HCT116 (cell line): ENCODE results near the gene CCDC185. TPM values are rescaled to one million over a fixed set of nuclear protein-coding genes. Genes with fewer than 3 reads are reported as not detected.

Experiments used
- ATAC-seq: fragments of 200-7000 bp; cut with Tn5 transposase; 2 replicates; pipeline ENCODE4 v1.9.1; 2020; ENCODE audit warnings: mild to moderate bottlenecking, moderate library complexity
- BruUV-seq: library from RNA; stranded (reverse); fragments of 400-500 nt; replicated peaks from 2 replicates; lab custom pipeline; 2021; lab: Mats Ljungman, UMichigan
- CTCF ChIA-PET: fragments of 300-600 bp; sonication (Branson Sonifier 250); formaldehyde crosslinking; loops from one replicate; lab custom pipeline; 2021; ENCODE audit warnings: antibody characterized with exemption; lab: Charles Lee
- POLR2A ChIA-PET: fragments of 300-600, 350-600 bp; sonication (Branson Sonifier 250); formaldehyde crosslinking; loops from one replicate; lab custom pipeline; 2021; ENCODE audit warnings: antibody characterized with exemption; lab: Charles Lee
- RAD21 ChIA-PET, 2 experiments: fragments of 300-600 bp; sonication (Branson Sonifier 250); formaldehyde crosslinking; loops; one replicate each; lab custom pipeline; 2023; ENCODE audit warnings: low total read pairs in 2 of 2; ENCODE audit not compliant: uncharacterized antibody in 2 of 2, unreplicated experiment in 2 of 2, low non-redundant PET in 1 of 2; lab: Charles Lee
- DNase-seq: peaks from one replicate; pipeline ENCODE4 v3.0.0-alpha.2; 2010; ENCODE audit warnings: low read depth, low spot score
- H2AFZ ChIP-seq: fragments of 200-600 bp; shearing (Covaris generic), sonication (generic); 2 replicates; pipeline ENCODE4 v1.6.1; 2017; ENCODE audit warnings: low read depth, mixed run types, mixed read lengths, antibody characterized with exemption, low read length; ENCODE audit not compliant: poor library complexity, severe bottlenecking
- H3K27ac ChIP-seq: 2 replicates; pipeline ENCODE4 v1.5.1; 2012; ENCODE audit warnings: low read depth, low read length
- H3K27me3 ChIP-seq: fragments of 200-600 bp; sonication (generic); 2 replicates; pipeline ENCODE4 v1.6.1; 2016; ENCODE audit warnings: mixed run types, low read length, mixed read lengths; ENCODE audit not compliant: insufficient read depth
- H3K36me3 ChIP-seq, 2 experiments: fragments of 200-500 bp in 1 of 2; fragments of 200-600 bp in 1 of 2; sonication (Bioruptor generic) in 1 of 2; sonication (generic) in 1 of 2; 2 replicates each; pipeline versions ENCODE4 v1.5.1 to v1.6.1; 2014 to 2016; ENCODE audit warnings: low read length in 2 of 2, inconsistent platforms in 1 of 2, mixed read lengths in 1 of 2, mixed run types in 1 of 2; ENCODE audit not compliant: insufficient read depth in 2 of 2, control insufficient read depth in 1 of 2
- H3K4me1 ChIP-seq, 2 experiments: fragments of 200-600 bp in 1 of 2; sonication (generic) in 1 of 2; 2 replicates each; pipeline versions ENCODE4 v1.5.1 to v1.6.1; 2012 to 2017; ENCODE audit warnings: low read length in 2 of 2, inconsistent platforms in 1 of 2, mild to moderate bottlenecking in 1 of 2, mixed read lengths in 1 of 2, mixed run types in 1 of 2, moderate library complexity in 1 of 2; ENCODE audit not compliant: insufficient read depth in 2 of 2, control insufficient read depth in 1 of 2
- H3K4me2 ChIP-seq: fragments of 200-600 bp; sonication (generic); 2 replicates; pipeline ENCODE4 v1.6.1; 2017; ENCODE audit warnings: mixed run types, low read length, mixed read lengths
- H3K4me3 ChIP-seq, 2 experiments: fragments of 200-600 bp in 1 of 2; sonication (generic) in 1 of 2; replicated peaks in 1 of 2; 2 replicates each; pipeline ENCODE4 v1.5.1; 2011 to 2016; ENCODE audit warnings: low read length in 2 of 2, control low read depth in 1 of 2, low read depth in 1 of 2, mild to moderate bottlenecking in 1 of 2, mixed read lengths in 1 of 2, mixed run types in 1 of 2
- H3K79me2 ChIP-seq: fragments of 200-600 bp; sonication (generic); 2 replicates; pipeline ENCODE4 v1.6.1; 2017; ENCODE audit warnings: mild to moderate bottlenecking, mixed run types, low read length, moderate library complexity, mixed read lengths; ENCODE audit not compliant: insufficient read depth
- H3K9ac ChIP-seq: fragments of 200-600 bp; sonication (generic); 2 replicates; pipeline ENCODE4 v1.6.1; 2016; ENCODE audit warnings: low read length, mixed read lengths
- H3K9me2 ChIP-seq: fragments of 200-600 bp; sonication (generic), shearing (Covaris generic); 2 replicates; pipeline ENCODE4 v1.6.1; 2017; ENCODE audit warnings: mixed run types, mild to moderate bottlenecking, moderate library complexity; ENCODE audit not compliant: insufficient read depth
- H3K9me3 ChIP-seq, 2 experiments: fragments of 200-500 bp in 1 of 2; fragments of 200-600 bp in 1 of 2; sonication (Bioruptor generic) in 1 of 2; sonication (generic) in 1 of 2; 2 replicates each; pipeline ENCODE4 v1.6.1; 2014 to 2017; ENCODE audit warnings: low read length in 2 of 2, mixed read lengths in 2 of 2, inconsistent platforms in 1 of 2, low read depth in 1 of 2, mild to moderate bottlenecking in 1 of 2, mixed run types in 1 of 2, moderate library complexity in 1 of 2; ENCODE audit not compliant: control insufficient read depth in 1 of 2, insufficient read depth in 1 of 2
- H4K20me1 ChIP-seq: fragments of 200-600 bp; sonication (generic), shearing (Covaris generic); 2 replicates; pipeline ENCODE4 v1.6.1; 2017; ENCODE audit warnings: mixed run types, mild to moderate bottlenecking, moderate library complexity; ENCODE audit not compliant: insufficient read depth
- ATF3 ChIP-seq: IDR thresholded peaks from 2 replicates; pipeline ENCODE4 v1.6.1; 2012
- CBX3 ChIP-seq: IDR thresholded peaks from 2 replicates; pipeline ENCODE4 v1.6.1; 2012; ENCODE audit warnings: low read depth
- CEBPB ChIP-seq: IDR thresholded peaks from 2 replicates; pipeline ENCODE4 v1.6.1; 2012; ENCODE audit warnings: low read depth
- EGR1 ChIP-seq: IDR thresholded peaks from 2 replicates; pipeline ENCODE4 v1.6.1; 2012; ENCODE audit warnings: low read depth
- ELF1 ChIP-seq: IDR thresholded peaks from 2 replicates; pipeline ENCODE4 v1.6.1; 2012; ENCODE audit warnings: low read depth, borderline replicate concordance
- EZH2phosphoT487 ChIP-seq: fragments of 200-600 bp; IDR thresholded peaks from 2 replicates; pipeline ENCODE4 v1.6.1; 2018; ENCODE audit warnings: antibody characterized with exemption, borderline replicate concordance
- FOSL1 ChIP-seq: IDR thresholded peaks from 2 replicates; pipeline ENCODE4 v1.6.1; 2012; ENCODE audit warnings: low read depth
- POLR2A ChIP-seq: IDR thresholded peaks from 2 replicates; pipeline ENCODE4 v1.7.0; 2011; ENCODE audit warnings: borderline replicate concordance; ENCODE audit not compliant: insufficient read depth, insufficient read length; ENCODE audit errors: extremely low read depth
- POLR2AphosphoS5 ChIP-seq: IDR thresholded peaks from 2 replicates; pipeline ENCODE4 v1.6.1; 2011; ENCODE audit warnings: mild to moderate bottlenecking, low read depth, low read length, moderate library complexity
- SIN3A ChIP-seq: IDR thresholded peaks from 2 replicates; pipeline ENCODE4 v1.6.1; 2012; ENCODE audit warnings: low read depth
- ZFX ChIP-seq: fragments of 450-650 bp; IDR thresholded peaks from 2 replicates; pipeline ENCODE4 v1.6.1; 2017
- ZNF274 ChIP-seq: fragments of 200-500 bp; sonication (Bioruptor generic); IDR thresholded peaks from 2 replicates; pipeline ENCODE4 v1.6.1; 2014; ENCODE audit warnings: mild to moderate bottlenecking, low read depth, low read length, inconsistent platforms
- intact Hi-C: fragments of 100-400 bp; cut with micrococcal nuclease; formaldehyde crosslinking; loops from 2 replicates; pipeline ENCODE4 v1.10.0; 2022
- total RNA-seq: library from RNA; stranded (reverse); gene quantifications from one replicate; pipeline ENCODE4 v1.2.1, GENCODE V29; 2021; ENCODE audit not compliant: unreplicated experiment
- TF ChIP-seq, protein P1 (sequence below): IDR thresholded peaks from 2 replicates; pipeline ENCODE4 v1.6.1; 2012; ENCODE audit warnings: low read depth

Gene CCDC185
- total RNA-seq, 1 experiment from 2014 or later: not detected

DNA sequence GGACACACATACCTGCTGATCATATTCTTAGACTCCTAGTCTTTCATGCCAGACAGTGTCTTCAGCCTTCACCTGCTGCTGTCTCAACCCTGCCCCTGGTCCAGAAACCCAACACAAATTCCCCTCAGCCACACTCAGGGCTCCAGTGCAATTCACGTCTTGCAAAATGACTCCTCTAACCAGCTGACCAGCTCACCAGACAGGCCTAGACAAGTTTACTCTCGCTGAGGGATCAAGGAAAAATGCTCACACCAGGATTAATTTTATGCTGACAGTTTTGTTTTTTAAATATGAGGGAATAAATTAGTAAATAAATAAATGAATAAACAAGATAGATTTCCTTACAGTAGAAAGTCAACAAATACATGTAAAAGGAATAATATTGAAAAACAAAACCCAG lies 28.5 kb downstream of the CCDC185 start:
- no peak overlapping the region for H3K4me3 ChIP-seq
- no peaks in the 10 kb centered on the region for H4K20me1 ChIP-seq
- no peaks in the 10 kb centered on the region for H3K36me3 ChIP-seq
- no peak overlapping the region for H3K27ac ChIP-seq
- TF ChIP-seq POLR2A (no peak), SIN3A (no peak), CBX3 (no peak), ELF1 (no peak), POLR2AphosphoS5 (no peak), ATF3 (no peak), EZH2phosphoT487 (no peak), ZFX (no peak), FOSL1 (no peak), ZNF274 (no peak), CEBPB (no peak), EGR1 (no peak)
- TF ChIP-seq, protein P1, sequence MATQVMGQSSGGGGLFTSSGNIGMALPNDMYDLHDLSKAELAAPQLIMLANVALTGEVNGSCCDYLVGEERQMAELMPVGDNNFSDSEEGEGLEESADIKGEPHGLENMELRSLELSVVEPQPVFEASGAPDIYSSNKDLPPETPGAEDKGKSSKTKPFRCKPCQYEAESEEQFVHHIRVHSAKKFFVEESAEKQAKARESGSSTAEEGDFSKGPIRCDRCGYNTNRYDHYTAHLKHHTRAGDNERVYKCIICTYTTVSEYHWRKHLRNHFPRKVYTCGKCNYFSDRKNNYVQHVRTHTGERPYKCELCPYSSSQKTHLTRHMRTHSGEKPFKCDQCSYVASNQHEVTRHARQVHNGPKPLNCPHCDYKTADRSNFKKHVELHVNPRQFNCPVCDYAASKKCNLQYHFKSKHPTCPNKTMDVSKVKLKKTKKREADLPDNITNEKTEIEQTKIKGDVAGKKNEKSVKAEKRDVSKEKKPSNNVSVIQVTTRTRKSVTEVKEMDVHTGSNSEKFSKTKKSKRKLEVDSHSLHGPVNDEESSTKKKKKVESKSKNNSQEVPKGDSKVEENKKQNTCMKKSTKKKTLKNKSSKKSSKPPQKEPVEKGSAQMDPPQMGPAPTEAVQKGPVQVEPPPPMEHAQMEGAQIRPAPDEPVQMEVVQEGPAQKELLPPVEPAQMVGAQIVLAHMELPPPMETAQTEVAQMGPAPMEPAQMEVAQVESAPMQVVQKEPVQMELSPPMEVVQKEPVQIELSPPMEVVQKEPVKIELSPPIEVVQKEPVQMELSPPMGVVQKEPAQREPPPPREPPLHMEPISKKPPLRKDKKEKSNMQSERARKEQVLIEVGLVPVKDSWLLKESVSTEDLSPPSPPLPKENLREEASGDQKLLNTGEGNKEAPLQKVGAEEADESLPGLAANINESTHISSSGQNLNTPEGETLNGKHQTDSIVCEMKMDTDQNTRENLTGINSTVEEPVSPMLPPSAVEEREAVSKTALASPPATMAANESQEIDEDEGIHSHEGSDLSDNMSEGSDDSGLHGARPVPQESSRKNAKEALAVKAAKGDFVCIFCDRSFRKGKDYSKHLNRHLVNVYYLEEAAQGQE: no peak
- TF ChIP-seq, all 23 proteins: peak for 0
- H2AFZ ChIP-seq: no peak overlapping the region
- CTCF ChIA-PET: no interaction called here
- intact Hi-C loops: no loop called here
- no peak overlapping the region for H3K9ac ChIP-seq
- RAD21 ChIA-PET: no interaction called here
- H3K9me3 ChIP-seq: no peaks in the 10 kb centered on the region
- no peaks in the 10 kb centered on the region for H3K27me3 ChIP-seq
- H3K4me1 ChIP-seq: peaks cover 3 to 13% of the 10 kb centered on the region in 2 experiments; a peak in 2 of 4 replicates
- POLR2A ChIA-PET: no interaction called here
- no TSS peak for BruUV-seq
- no peak for ATAC-seq
- no peak overlapping the region for H3K4me2 ChIP-seq
- H3K79me2 ChIP-seq: no peaks in the 10 kb centered on the region
- no peaks in the 10 kb centered on the region for H3K9me2 ChIP-seq
- no peak for DNase-seq
